Retina (tissue), 1 donor: ENCODE measurements around the gene RPRD1A.
"Not testable (repeated sequence)": the region's sequence is repeated elsewhere in the genome, so short reads cannot be mapped to it uniquely, and the experiment has no call there.

Experiments
- DNase-seq: peaks from one replicate; pipeline ENCODE4 v3.0.0-alpha.2; 2016

RPRD1A gene

DNA sequence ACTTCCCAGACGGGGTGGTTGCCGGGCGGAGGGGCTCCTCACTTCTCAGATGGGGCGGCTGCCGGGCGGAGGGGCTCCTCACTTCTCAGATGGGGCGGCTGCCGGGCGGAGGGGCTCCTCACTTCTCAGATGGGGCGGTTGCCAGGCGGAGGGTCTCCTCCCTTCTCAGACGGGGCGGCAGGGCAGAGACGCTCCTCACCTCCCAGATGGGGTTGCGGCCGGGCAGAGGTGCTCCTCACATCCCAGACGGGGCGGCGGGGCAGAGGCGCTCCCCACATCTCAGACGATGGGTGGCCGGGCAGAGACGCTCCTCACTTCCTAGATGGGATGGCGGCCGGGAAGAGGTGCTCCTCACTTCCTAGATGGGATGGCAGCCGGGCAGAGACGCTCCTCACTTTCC is 10.4 kb upstream of the RPRD1A start:
- DNase-seq = not testable (repeated sequence)

DNA sequence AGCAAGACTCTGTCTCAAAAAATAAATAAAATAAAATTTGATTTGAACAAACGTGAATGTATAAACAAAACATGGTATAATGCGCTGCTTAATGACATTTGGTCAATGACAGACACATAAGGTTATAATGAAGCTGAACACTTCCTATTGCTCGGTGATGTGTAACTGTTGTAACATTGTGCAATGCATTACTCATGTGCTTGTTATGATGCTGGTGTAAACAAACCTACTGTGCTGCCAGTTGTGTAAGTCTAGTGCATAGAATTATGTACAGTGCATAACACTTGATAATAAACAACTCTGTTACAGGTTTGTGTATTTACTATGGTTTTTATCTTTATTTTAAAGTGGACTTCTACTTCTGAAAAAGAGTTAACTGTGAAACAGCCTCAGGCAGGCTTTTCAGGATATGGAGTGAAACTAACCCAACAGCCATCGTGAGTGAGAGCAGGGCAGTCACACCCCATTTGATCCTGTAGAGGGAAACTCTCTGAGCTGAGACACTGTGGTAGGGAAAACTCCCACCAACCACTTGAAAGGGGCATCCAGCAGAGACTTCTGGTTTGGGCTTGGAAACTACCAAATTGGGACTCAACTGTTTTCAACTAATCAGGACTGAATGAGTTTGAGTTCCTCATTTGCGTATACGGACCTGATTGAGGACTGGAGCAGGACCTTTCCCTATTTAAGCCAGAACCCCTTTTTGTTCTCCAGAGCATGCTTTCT is 8.7 kb upstream of the RPRD1A start:
- DNase-seq = no peak

DNA sequence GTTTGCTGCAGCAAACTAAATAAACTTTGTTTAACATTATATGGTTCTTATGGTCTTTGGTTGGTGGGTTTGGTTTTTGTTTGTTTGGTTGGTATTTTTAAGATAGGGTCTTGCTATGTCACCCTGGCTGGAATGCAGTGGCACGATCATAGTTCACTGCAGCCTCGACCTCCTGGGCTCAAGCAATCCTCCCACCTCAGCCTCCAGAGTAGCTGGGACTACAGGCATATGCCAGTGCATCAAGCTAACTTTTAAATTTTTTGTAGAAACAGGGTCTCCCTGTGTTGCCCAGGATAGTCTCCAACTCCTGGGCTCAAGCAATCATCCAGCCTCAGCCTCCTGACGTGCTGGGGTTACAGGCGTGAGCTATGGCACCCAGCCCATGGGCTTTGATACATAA is 7.1 kb upstream of the RPRD1A start:
- DNase-seq = no peak

DNA sequence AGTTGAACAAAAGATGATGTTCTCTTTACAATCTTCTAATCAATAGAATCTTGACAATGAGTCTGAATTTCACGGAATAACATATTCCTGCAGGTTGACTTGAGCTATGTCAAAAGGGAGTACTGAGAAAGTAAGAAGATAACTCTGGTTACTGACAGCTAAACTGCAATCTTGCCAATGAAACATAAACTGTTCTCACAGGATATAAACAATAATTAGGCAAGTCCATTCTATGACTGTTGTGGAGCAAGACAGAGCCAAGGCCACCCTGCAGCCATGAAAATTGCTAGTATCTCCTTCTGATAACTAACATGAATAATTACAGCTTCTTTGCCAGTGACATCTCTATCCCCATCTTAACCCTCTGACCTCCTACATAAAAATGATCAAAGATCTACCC is 6.3 kb upstream of the RPRD1A start:
- DNase-seq = no peak

DNA sequence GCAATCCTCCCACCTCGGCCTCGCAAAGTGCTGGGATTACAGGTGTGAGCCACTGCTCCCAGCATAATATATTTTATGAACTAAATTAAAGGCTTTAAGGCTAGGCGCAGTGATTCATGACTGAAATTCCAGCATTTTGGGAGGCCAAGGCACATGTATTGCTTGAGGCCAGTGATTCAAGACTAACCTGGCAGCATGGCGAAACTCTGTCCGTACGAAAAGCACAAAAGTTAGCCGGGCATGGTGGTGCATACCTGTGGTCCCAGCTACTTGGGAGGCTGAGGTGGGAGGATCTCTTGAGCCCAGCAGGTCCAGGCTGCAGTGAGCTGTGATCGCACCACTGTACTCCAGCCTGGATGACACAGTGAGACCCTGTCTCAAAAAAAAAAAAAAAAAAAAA is 5.0 kb upstream of the RPRD1A start:
- not testable (repeated sequence) for DNase-seq

DNA sequence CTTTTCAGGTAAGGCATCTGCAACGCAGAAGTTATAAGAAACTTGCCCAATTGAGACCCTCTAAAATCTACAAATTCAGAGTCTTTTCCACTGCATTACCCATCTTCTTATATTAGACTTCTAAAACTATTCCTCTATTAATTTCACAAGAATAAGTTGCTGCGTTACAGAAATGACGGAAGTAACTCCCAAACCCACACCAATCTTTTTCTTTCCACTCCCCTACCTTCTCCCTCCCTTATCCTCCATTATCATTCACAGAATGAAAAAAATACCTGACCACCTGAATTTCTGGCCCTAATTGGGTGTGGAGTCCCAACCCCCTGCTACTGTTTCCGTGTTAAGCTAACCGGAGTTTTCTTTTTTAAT is 689 bp downstream of the RPRD1A start:
- DNase-seq = no peak

DNA sequence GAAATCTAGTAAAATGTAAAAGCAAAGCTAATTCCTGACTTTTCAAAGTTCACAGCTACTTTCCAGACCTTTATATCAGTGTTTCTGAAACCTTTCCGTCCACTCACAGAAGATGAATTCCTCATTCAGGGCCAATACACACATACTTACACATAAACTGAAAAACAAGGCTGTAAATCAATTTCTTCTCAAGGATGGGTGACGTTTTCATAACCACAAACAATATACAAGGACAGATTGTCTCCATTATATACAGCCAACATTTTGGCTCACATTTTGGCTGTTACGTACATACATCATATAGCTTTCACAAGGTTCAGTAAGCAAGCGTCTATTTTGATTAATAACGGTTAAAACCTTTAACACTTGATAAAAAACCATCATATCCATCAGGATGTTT is 1.4 kb downstream of the RPRD1A start:
- DNase-seq = no peak

DNA sequence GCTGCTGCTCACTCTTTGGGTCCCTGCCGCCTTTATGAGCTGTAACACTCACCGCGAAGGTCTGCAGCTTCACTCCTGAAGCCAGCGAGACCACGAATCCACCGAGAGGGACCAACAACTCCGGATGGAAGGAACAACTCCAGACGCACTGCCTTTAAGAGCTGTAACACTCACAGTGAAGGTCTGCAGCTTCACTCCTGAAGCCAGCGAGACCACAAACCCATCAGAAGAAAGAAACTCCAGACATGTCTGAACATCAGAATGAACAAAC is 2.6 kb downstream of the RPRD1A start:
- DNase-seq = not testable (repeated sequence)

DNA sequence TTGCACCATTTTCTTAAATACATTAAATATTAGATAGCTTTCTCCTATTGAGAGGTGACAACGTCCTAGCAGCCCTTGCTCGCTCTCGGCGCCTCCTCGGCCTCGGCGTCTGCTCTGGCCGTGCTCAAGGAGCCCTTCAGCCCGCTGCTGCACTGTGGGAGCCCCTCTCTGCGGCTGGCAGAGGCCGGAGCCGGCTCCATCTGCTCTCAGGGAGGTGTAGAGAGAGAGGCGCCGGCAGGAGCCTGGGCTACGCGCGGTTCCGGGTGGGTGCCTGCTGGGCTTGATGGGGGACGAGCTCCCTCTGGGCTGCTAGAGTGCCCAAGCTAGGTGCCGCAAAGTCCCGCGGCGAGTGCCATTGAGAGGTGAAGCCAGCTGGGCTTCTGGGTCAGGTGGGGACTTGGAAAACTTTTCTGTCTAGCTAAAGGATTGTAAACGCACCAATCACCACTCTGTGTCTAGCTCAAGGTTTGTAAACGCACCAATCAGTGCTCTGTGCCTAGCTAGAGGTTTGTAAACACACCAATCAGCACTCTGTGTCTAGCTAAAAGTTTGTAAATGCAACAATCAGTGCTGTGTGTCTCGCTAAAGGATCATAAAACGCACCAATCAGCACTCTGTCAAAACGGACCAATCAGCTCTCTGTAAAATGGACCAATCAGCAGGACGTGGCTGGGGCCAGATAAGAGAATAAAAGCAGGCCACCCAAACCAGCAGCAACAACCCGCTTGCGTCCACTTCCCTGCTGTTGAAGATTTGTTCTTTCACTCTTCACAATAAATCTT is 3.1 kb downstream of the RPRD1A start:
- no peak for DNase-seq

DNA sequence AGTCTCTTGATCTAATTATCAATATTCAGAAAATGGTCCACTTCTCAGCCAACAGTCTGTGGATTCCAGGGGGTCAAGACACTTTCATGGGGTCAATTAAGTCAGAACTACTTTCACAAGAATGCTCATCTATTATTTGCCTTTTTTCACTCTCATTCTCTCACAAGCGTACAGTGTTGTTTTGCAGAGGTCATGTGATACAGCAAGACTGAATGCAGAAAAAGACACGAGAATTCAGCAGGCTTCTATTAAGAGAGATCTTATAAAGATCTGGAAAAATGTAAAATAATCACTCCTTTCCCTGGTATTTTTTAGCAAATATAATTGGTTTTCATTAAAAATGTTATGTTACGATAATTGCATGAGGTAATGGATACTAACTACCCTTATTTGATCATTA is 8.7 kb downstream of the RPRD1A start:
- DNase-seq = no peak

DNA sequence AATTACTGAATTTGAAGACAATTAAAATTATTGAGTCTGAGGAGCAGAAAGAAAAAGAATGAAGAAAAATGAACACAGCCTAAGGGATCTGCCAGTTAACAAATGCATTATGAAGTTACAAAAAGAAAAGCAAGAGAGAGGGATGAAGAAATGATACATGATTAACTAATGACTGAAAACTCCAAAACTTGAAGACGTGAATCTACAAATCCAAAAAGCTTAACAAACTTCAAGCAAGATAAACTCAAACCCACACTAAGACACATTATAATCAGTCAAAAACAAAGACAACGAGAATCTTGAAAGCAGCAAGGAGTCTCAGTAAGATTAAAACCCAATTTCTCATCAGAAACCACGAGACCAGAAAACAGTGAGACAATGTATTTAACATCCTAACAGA is 15.6 kb downstream of the RPRD1A start:
- no peak for DNase-seq

DNA sequence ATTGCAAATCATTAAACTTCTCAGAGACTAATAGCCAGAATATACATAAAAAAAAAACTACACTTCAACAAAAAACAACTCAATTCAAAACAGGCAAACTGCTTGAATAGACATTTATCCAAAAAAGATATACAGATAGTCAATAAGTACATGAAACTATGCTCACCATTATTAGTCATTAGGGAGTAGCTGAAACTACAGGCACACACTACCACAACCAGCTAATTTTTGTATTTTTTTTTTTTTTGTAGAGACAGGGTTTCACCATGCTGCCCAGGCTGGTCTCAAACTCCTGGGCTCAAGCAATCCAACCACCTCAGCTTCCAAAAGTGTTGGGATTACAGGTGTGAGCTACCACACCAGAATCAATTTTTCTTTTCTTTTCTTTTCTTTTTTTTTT is 16.9 kb downstream of the RPRD1A start:
- DNase-seq = no peak

DNA sequence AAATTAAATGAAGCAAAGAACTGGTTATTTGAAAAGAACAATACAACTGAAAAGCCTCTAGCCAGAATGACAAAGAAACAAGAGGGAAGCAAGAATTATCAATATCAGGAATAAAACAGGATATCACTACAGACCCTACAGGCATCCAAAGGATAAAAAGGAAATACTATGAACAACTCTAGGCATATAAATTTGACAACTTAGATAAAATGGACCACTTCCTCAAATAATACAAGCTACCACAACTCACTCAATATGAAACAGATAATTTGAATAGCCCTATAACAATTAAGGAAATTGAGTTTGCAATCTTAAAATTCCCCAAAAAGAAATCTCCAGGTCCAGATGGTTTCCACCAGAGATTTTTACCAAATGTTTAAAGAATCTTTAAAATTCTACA is 19.8 kb downstream of the RPRD1A start:
- no peak for DNase-seq

DNA sequence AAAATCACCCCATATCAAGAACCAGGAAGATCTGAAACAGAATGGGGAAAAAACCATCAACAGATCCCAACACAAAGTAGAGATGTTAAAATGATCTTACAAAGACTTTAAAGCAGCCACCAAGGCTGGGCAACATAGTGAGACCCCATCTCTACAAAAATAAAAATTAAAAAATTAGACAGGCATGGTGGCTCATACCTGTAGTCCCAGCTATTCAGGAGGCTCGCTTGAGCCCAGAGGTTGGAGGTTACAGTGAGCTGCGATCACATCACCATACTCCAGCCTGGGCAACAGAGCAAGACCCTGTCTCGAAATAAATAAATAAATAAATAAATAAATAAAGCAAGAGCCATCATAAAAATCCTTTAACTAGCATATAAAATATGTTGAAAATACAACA is 20.5 kb downstream of the RPRD1A start:
- no peak for DNase-seq

DNA sequence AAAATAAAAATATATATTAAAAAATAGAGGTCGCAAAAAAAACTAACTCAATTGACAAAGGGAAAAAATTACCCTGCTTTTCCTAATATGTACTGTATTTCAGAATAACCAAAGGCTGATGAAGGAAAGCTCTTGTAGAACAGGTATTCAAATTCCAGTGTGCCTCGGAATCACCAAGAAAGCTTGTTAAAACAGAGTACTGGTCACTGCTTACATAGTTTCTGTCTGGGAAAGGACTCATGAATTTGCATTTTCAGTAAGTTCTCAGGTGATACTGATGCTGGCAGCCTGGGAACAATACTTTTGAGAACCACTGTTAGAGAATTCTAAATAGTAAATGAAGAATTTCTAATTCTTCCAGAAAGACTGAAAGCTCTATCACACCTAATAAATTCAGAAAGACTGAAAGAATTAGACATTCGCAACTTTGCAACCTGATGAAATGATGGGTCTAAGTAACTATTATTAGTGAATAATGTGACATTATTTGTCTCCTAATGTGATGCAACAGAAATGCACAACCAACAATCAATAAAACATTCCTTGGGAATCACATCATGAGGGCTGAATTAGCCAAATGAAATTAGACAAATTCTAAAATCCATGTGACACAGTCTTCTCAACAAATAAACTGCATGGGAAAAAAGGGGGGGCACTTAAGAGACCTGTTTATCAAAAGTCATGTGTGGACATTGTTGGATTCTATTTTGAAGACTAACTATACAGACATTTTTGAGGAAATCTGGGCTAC is 21.9 kb downstream of the RPRD1A start:
- DNase-seq = no peak

DNA sequence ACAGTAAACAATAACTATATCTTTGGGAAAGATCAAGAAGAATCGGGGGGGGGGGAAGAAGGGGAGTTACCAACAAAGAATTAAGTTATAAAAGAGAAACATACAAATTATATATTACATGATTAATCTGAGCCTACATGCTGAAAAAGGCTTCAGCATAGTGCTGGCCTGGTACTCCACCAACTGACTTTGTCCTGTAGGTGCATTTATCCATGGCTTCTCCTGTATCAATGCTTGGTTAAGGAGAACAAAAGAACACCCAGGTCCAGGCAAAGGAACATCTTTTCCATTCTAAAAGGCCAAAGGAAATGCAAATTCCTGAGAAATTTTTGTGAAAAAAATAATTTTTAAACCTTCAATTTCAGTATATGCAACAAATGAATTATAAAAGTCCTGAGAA is 24.2 kb downstream of the RPRD1A start:
- DNase-seq = no peak

DNA sequence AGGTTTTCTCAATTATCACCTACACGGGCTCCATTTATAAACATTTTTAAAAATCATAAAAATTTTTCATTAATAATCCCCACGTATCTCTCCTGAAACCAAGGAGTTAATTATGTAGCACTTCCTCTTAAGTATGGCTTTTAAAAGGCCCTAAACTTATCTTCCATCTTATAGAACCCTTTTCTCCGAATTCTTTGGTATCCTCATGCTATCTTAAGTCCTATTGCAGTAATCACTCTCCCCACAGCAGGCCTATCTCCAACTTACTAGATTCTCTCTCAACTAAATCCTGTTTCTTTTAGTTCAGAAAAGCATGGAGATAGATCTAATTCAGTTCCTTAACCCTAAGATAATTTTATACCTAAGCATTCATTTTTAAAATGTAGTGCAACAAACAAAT is 26.2 kb downstream of the RPRD1A start:
- no peak for DNase-seq

DNA sequence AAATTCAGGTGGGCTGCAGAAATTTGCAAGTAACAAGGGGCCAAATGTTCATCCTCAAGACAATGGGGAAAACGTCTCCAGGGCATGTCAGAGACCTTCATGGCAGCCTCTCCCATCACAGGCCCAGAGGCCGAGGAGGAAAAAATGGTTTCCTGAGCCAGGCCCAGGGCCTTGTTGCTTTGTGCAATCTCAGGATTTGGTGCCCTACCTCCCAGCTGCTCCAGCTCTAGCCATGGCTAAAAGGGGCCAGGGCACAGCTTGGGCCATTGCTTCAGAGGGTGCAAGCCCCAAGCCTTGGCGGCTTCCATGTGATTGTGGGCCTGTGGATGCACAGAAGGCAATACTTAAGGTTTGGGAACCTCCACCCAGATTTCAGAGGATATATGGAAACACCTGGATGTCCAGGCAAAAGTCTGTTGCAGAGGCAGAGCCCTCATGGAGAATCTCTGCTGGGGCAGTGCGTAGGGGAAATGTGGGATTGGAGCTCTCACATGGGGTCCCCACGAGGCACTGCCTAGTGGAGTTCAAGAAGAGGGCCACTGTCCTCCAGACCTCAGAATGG is 29.2 kb downstream of the RPRD1A start:
- DNase-seq = no peak

DNA sequence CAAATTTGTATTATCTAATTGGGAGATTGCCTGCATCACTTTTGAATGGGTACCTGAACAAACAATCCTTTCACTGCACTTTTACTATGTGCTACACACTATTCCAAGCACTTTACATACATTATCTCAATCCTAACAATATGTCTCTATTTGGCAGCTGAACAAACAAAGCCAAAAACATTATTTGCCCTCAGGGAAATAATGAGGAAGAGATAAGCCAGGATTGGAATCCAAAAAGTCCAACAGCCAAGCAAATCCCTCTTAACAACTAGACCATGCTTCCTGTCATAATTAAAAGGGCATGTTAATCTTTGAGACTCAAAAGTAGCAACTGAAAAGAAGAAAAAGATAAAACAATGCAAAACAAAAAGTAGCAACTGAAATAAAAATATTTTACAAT is 32.1 kb downstream of the RPRD1A start:
- no peak for DNase-seq

DNA sequence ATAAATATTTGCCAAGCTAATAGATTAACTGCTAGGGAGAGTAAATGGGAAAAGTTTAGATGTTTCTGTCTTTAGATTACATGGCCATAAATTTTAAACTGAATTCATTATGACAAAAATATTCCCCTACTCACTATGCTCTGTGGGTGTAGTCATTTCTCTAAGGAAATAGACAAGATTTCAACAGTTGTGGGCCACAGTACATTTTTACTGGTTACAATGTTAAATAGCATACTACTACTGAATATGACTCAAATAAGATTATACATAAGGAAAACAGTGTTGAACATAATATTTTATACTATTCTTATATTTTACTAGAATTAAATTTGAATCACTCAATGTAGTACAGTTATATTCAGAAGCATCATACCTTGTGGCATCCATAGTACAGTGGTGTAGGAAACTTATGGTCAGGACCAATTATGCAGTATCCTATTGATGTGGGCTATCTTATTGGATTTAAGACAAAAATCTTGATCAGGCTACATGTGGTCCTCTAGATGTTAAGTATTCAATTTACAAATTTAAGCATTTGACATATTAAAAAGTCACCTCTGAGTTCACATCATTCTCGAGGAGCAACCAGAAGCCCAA is 33.0 kb downstream of the RPRD1A start:
- no peak for DNase-seq

DNA sequence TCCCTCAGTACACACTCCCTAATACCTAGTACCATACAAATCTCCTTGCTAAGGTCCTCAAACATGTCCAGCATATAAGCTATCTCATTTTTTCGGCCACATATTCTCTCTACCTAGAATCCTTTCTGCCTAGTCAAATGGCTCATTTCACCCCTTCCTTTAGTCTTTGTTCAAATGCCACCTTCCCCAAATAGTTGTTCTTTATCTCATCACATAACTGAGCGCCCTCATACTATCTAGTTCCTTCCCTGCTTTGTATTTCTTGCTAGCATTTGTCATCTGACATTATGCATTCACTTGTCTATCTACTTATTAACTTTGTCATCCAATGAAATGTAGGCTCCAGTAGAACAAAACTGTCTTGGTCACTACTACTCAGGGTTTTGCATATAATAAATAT is 35.5 kb downstream of the RPRD1A start:
- no peak for DNase-seq

DNA sequence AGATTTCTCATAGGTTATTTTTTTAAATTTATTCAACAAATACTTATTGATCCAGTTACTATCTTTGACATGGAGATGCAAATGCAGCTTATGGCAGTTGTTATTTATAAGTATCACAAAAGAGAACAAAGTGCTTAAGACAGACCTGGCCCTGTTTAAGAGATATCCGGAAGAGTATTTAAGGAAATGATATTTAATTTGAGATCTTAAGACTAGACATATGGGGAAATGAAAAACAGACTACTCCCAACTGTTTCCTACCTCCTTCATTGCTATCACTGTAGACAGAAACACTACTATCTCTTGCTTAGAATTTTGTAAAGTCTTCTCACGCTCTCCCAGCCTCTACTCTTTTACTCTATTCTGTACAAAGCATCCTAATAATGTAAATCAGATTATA is 36.0 kb downstream of the RPRD1A start:
- DNase-seq = no peak

DNA sequence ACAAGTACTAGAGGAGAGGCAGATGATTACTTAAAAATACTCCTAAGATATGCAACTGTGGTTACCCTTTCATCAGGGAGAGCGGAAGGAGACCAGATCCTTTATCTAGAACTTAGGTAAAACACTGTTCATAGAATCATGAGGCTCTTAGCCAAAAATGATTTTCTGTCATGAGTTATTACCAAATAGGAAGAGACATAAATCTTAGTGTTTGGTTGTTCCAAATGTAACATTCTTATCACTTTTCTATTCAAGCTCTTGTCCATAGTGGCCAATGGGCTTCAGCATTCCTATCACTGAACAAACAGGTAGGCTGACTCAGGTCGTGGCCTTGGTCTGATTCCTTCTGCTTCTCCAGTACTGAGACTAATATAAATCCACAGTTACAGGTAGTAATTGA is 38.5 kb downstream of the RPRD1A start:
- DNase-seq = no peak

DNA sequence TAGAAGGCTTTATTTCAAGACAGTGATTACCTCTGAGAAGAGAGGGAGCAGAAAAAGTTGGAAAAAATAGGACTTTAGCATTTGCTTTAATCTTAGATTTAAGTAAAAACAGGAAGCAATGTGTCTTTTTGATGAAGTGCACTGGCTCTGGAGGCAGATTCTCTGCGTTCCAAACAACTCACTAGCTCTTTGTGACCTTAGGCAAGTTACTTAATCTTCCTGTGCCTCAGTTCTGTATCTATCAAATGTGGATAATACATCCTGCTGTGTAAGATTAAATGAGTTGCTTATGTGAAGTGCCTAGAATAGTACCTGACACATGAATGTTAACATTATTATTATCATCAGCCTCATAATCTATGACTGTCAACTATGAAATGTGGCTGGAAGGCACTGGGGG is 42.3 kb downstream of the RPRD1A start:
- no peak for DNase-seq
